Right hindlimb (tissue), 1 donor: ENCODE data around the gene RRBP1.

Experiments
- DNase-seq: peaks from one replicate; pipeline ENCODE4 v3.0.0-alpha.2; 2018

Gene RRBP1

GRCh38 chr20:17679941-17680835 lies 1.9 kb downstream of the RRBP1 start:
- peak; percentile 52 for DNase-seq

- no peak for DNase-seq
Measured at GRCh38 chr20:17678886-17679285, 3.2 kb downstream of the RRBP1 start.

GRCh38 chr20:17678295-17678694 lies 3.7 kb downstream of the RRBP1 start:
- DNase-seq, result no peak

GRCh38 chr20:17676942-17677341 lies 5.1 kb downstream of the RRBP1 start:
- no peak for DNase-seq

- no peak for DNase-seq
Measured at GRCh38 chr20:17676378-17676759, 5.7 kb downstream of the RRBP1 start.

- DNase-seq, result no peak
Measured at GRCh38 chr20:17675519-17676377, 6.3 kb downstream of the RRBP1 start.

GRCh38 chr20:17674722-17675518 lies 7.1 kb downstream of the RRBP1 start:
- no peak for DNase-seq

- no peak for DNase-seq
Measured at GRCh38 chr20:17673084-17673483, 9.0 kb downstream of the RRBP1 start.

GRCh38 chr20:17671565-17671964 lies 10.5 kb downstream of the RRBP1 start:
- no peak for DNase-seq

- DNase-seq, result no peak
Measured at GRCh38 chr20:17671011-17671410, 11.0 kb downstream of the RRBP1 start.

GRCh38 chr20:17669306-17669931 lies 12.6 kb downstream of the RRBP1 start:
- DNase-seq, result no peak

GRCh38 chr20:17668432-17668831 lies 13.6 kb downstream of the RRBP1 start:
- DNase-seq, result no peak

- no peak for DNase-seq
Measured at GRCh38 chr20:17667445-17667844, 14.6 kb downstream of the RRBP1 start.

GRCh38 chr20:17666481-17666880 lies 15.6 kb downstream of the RRBP1 start:
- DNase-seq, result no peak

- no peak for DNase-seq
Measured at GRCh38 chr20:17665756-17666155, 16.3 kb downstream of the RRBP1 start.

GRCh38 chr20:17664025-17664633 lies 17.9 kb downstream of the RRBP1 start:
- no peak for DNase-seq

GRCh38 chr20:17663486-17663885 lies 18.6 kb downstream of the RRBP1 start:
- DNase-seq, result no peak

- DNase-seq, result no peak
Measured at GRCh38 chr20:17663040-17663399, 19.0 kb downstream of the RRBP1 start.

GRCh38 chr20:17662333-17663039 lies 19.6 kb downstream of the RRBP1 start:
- DNase-seq, result no peak

- DNase-seq, result no peak
Measured at GRCh38 chr20:17661121-17661744, 20.8 kb downstream of the RRBP1 start.

- DNase-seq, result no peak
Measured at GRCh38 chr20:17660667-17661066, 21.4 kb downstream of the RRBP1 start.
